SU-DHL-6 (cell line): ENCODE data around the gene SSNA1.

Source experiments
- H2AFZ ChIP-seq: fragments of 200-600 bp; sonication (generic); 2 replicates; pipeline ENCODE4 v1.6.1; 2014; ENCODE audit warnings: low read depth, mild to moderate bottlenecking, moderate library complexity, mixed read lengths, antibody characterized with exemption, low read length; ENCODE audit not compliant: severe bottlenecking
- H3F3A ChIP-seq: fragments of 200-600 bp; shearing (Covaris generic); 2 replicates; pipeline ENCODE4 v1.6.0; 2016; ENCODE audit warnings: antibody characterized with exemption, mild to moderate bottlenecking; ENCODE audit not compliant: insufficient read depth
- H3K27ac ChIP-seq: fragments of 200-600 bp; sonication (generic); 2 replicates; pipeline ENCODE4 v1.5.1; 2016; ENCODE audit warnings: low read depth, mild to moderate bottlenecking, low read length, moderate library complexity, mixed read lengths
- H3K27me3 ChIP-seq: fragments of 200-600 bp; sonication (generic), shearing (Covaris generic); 2 replicates; pipeline ENCODE4 v1.6.0; 2014; ENCODE audit warnings: mild to moderate bottlenecking, low read length
- H3K36me3 ChIP-seq: fragments of 200-600 bp; sonication (generic); 2 replicates; pipeline ENCODE4 v1.6.1; 2014; ENCODE audit warnings: mild to moderate bottlenecking, low read length, mixed read lengths
- H3K4me2 ChIP-seq: fragments of 300-600, 200-600 bp; shearing (Covaris generic), sonication (generic); 2 replicates; pipeline ENCODE4 v1.6.0; 2014; ENCODE audit warnings: low read length, low read depth, mild to moderate bottlenecking; ENCODE audit not compliant: poor library complexity, severe bottlenecking
- H3K4me3 ChIP-seq: fragments of 200-600 bp; sonication (generic); 2 replicates; pipeline ENCODE4 v1.5.1; 2014; ENCODE audit warnings: antibody characterized with exemption, low read length, mild to moderate bottlenecking, mixed read lengths; ENCODE audit not compliant: insufficient read depth, poor library complexity, severe bottlenecking
- H3K79me2 ChIP-seq: fragments of 200-600 bp; sonication (generic); 2 replicates; pipeline ENCODE4 v1.6.1; 2014; ENCODE audit warnings: mild to moderate bottlenecking, low read length, moderate library complexity; ENCODE audit not compliant: insufficient read depth
- H3K9ac ChIP-seq: fragments of 200-600 bp; sonication (generic); 2 replicates; pipeline ENCODE4 v1.7.0; 2014; ENCODE audit warnings: mild to moderate bottlenecking, low read length
- H3K9me2 ChIP-seq: fragments of 200-600 bp; sonication (generic); replicated peaks from 2 replicates; pipeline ENCODE4 v1.6.1; 2014; ENCODE audit warnings: low read length; ENCODE audit not compliant: insufficient read depth
- H3K9me3 ChIP-seq: fragments of 200-600 bp; sonication (generic); 2 replicates; pipeline ENCODE4 v1.6.1; 2014; ENCODE audit warnings: low read length, mixed read lengths; ENCODE audit not compliant: insufficient read depth
- H4K20me1 ChIP-seq: fragments of 200-600 bp; sonication (generic); 2 replicates; pipeline ENCODE4 v1.6.1; 2014; ENCODE audit warnings: low read depth, mild to moderate bottlenecking, antibody characterized with exemption, low read length, moderate library complexity, mixed read lengths
- EZH2phosphoT487 ChIP-seq: fragments of 200-600 bp; sonication (generic), shearing (Covaris generic); conservative IDR thresholded peaks from 2 replicates; pipeline ENCODE4 v1.6.1; 2018; ENCODE audit warnings: mild to moderate bottlenecking, antibody characterized with exemption, low read length, moderate library complexity, mixed read lengths
- TF ChIP-seq, protein P1 (sequence below): fragments of 200-600 bp; sonication (generic); IDR thresholded peaks from one replicate; pipeline ENCODE4 v1.5.1; 2017; ENCODE audit warnings: antibody characterized with exemption, mild to moderate bottlenecking, low read length, moderate library complexity; ENCODE audit not compliant: insufficient read depth, poor library complexity, severe bottlenecking

Gene SSNA1, protein sequence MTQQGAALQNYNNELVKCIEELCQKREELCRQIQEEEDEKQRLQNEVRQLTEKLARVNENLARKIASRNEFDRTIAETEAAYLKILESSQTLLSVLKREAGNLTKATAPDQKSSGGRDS

DNA sequence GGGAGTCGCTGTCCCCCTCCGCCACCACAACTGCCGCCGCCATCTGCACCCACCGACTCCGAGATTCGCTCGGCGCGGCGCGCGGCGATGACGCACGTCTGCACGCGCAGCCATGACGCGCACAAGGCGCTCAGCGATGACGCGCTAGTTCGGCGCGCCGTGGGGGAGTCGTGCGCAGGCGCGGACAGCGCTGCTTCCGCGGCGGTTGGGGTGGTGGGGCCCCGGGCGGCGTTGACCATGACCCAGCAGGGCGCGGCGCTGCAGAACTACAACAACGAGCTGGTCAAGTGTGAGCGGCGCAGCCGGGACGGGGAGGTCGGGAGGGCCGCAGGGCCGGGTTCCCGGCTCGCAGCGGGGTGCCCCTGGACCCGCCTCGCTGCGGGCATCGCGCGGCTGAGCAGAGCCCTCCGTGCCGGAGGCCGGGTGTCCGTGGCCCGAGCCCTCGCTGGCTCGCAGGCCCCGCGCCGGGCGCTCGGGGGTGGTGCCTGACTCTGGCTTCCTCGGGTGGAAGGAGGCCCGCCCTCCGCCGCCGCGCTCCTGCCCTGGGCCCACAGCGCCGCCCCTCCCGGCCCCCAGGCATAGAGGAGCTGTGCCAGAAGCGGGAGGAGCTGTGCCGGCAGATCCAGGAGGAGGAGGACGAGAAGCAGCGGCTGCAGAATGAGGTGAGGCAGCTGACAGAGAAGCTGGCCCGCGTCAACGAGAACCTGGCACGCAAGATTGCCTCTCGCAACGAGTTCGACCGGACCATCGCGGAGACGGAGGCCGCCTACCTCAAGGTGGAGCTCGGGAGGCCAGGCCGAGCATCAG, at the start of gene SSNA1, which contains the start of gene ANAPC2:
SSNA1 (plus strand) TSS at position 187 of the 807 bp plus-strand sequence; CDS start at position 238, 51 bp downstream.
ANAPC2 (minus strand) TSS at position 71 of the 807 bp plus-strand sequence; CDS start at position 43, 28 bp downstream.
- Histone ChIP-seq H3K9me2 (no peaks in the 10 kb centered on the region), H3K27ac (peak within 1 kb of the TSS; percentile 85), H3K4me2 (peak within 1 kb of the TSS; percentile 79), H2AFZ (peak within 1 kb of the TSS; percentile 90), H3K9ac (peak within 1 kb of the TSS; percentile 97), H3K4me3 (peak within 1 kb of the TSS; percentile 96), H3K9me3 (no peaks in the 10 kb centered on the region), H3K36me3 (no peaks in the 10 kb centered on the region), H4K20me1 (no peaks in the 10 kb centered on the region), H3K79me2 (peaks cover 20% of the 10 kb centered on the region), H3F3A (no peaks in the 10 kb centered on the region), H3K27me3 (no peaks in the 10 kb centered on the region)
- TF ChIP-seq EZH2phosphoT487 = no peak
- TF ChIP-seq, protein P1, sequence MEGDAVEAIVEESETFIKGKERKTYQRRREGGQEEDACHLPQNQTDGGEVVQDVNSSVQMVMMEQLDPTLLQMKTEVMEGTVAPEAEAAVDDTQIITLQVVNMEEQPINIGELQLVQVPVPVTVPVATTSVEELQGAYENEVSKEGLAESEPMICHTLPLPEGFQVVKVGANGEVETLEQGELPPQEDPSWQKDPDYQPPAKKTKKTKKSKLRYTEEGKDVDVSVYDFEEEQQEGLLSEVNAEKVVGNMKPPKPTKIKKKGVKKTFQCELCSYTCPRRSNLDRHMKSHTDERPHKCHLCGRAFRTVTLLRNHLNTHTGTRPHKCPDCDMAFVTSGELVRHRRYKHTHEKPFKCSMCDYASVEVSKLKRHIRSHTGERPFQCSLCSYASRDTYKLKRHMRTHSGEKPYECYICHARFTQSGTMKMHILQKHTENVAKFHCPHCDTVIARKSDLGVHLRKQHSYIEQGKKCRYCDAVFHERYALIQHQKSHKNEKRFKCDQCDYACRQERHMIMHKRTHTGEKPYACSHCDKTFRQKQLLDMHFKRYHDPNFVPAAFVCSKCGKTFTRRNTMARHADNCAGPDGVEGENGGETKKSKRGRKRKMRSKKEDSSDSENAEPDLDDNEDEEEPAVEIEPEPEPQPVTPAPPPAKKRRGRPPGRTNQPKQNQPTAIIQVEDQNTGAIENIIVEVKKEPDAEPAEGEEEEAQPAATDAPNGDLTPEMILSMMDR = peak; percentile 65

DNA sequence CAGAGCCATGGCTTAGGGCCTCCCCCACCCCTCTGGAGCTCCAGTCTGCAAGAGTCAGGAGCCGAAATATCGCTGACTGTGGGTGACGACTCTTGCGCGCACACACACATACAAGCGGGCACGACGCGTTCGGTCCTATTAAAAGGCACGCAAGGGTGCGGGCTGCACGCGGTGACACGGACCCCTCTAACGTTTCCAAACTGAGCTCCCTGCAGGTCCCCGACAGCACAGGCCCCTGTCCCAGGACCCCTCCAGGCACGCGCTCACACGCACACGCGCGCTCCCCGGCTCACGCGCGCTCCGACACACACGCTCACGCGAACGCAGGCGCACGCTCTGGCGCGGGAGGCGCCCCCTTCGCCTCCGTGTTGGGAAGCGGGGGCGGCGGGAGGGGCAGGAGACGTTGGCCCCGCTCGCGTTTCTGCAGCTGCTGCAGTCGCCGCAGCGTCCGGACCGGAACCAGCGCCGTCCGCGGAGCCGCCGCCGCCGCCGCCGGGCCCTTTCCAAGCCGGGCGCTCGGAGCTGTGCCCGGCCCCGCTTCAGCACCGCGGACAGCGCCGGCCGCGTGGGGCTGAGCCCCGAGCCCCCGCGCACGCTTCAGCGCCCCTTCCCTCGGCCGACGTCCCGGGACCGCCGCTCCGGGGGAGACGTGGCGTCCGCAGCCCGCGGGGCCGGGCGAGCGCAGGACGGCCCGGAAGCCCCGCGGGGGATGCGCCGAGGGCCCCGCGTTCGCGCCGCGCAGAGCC, 49.6 kb upstream of the SSNA1 start, which contains the start of gene GRIN1:
GRIN1 (plus strand) TSS at position 433 of the 746 bp plus-strand sequence. CDS start 333 bp downstream, outside the sequence.
- H2AFZ ChIP-seq = no peak within 1 kb of the TSS
- TF ChIP-seq EZH2phosphoT487 = no peak
- TF ChIP-seq, protein P1 = no peak
- no peaks in the 10 kb centered on the region for H3F3A ChIP-seq
- no peak within 1 kb of the TSS for H3K27ac ChIP-seq
- no peak within 1 kb of the TSS for H3K4me2 ChIP-seq
- no peak within 1 kb of the TSS for H3K9ac ChIP-seq
- H3K79me2 ChIP-seq = no peaks in the 10 kb centered on the region
- no peaks in the 10 kb centered on the region for H3K27me3 ChIP-seq
- no peaks in the 10 kb centered on the region for H4K20me1 ChIP-seq
- H3K4me3 ChIP-seq = no peak within 1 kb of the TSS
- no peaks in the 10 kb centered on the region for H3K9me3 ChIP-seq
- H3K36me3 ChIP-seq = no peaks in the 10 kb centered on the region
- H3K9me2 ChIP-seq = no peaks in the 10 kb centered on the region

DNA sequence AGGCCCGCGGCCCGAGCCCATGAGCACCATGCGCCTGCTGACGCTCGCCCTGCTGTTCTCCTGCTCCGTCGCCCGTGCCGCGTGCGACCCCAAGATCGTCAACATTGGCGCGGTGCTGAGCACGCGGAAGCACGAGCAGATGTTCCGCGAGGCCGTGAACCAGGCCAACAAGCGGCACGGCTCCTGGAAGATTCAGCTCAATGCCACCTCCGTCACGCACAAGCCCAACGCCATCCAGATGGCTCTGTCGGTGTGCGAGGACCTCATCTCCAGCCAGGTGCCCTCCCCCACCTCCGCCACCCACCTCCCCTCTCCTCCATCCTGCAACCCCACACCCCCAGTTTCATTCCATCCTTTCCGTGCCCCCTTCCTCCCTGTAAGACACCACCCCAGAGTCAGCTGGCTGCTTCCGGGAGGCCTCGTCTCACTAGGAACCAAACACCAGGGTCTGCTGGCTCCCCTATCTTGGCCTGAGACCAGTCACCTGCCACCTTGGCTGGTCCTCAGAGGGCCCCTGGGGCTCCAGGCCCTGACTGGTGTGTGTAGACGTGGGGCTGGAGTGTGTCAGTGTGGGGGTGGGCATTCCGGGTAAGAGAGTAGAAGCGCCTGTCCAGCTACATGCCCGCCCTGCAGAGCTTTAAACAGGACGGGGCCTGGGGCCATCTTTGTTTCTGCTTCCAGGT, 48.9 kb upstream of the SSNA1 start:
- no peak overlapping the region for H3K27ac ChIP-seq
- no peaks in the 10 kb centered on the region for H3K9me3 ChIP-seq
- H3K36me3 ChIP-seq = no peaks in the 10 kb centered on the region
- no peak overlapping the region for H3K4me2 ChIP-seq
- no peaks in the 10 kb centered on the region for H3K79me2 ChIP-seq
- H4K20me1 ChIP-seq = no peaks in the 10 kb centered on the region
- no peak overlapping the region for H3K4me3 ChIP-seq
- H3F3A ChIP-seq = no peaks in the 10 kb centered on the region
- TF ChIP-seq EZH2phosphoT487 = no peak
- TF ChIP-seq, protein P1 = no peak
- H3K9me2 ChIP-seq = no peaks in the 10 kb centered on the region
- H2AFZ ChIP-seq = no peak overlapping the region
- H3K9ac ChIP-seq = no peak overlapping the region
- H3K27me3 ChIP-seq = no peaks in the 10 kb centered on the region
